ENCODE measurements around the gene PLD5.

Gene PLD5

DNA sequence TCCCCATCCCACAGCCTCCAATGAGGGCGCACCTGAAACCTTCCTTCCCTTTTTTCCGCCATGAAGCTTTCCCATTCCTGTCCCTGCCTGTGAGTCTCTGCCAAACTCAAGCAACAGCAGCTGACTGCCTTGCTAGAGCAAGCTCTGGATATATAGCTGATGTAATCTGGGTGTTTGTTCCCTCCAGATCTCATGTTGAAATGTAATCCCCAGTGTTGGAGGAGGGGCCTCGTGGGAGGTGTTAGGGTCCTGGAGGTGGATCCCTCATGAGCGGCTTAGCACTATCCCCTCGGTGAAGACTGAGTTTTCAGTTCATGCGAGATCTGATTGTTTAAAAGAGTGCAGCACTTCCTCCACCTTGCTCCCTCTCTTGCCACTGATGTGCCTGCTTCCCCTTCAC, 321.2 kb downstream of the PLD5 start:
- TF ChIP-seq USF1 (IDR thresholded peaks at IDR 0.05), result no peak

DNA sequence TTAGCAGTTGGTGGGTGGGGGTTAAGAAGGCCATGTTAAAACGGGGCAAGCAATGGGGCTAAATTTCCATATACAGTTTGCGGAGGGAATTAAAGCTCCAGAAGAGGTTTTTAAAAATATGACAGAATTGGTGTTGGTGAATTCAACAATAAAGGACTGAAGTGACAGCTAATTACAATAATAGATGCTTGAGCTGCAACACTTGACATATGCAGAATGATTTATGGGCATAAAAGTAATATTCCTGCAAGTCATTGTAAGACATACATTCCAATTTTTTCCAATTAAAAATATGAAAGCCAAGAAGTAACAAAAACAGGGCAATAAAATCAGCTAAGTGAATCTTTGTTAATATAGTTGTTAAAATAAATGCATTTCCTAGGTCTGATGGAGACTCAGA, 323.4 kb downstream of the PLD5 start:
- TF ChIP-seq, protein P1, sequence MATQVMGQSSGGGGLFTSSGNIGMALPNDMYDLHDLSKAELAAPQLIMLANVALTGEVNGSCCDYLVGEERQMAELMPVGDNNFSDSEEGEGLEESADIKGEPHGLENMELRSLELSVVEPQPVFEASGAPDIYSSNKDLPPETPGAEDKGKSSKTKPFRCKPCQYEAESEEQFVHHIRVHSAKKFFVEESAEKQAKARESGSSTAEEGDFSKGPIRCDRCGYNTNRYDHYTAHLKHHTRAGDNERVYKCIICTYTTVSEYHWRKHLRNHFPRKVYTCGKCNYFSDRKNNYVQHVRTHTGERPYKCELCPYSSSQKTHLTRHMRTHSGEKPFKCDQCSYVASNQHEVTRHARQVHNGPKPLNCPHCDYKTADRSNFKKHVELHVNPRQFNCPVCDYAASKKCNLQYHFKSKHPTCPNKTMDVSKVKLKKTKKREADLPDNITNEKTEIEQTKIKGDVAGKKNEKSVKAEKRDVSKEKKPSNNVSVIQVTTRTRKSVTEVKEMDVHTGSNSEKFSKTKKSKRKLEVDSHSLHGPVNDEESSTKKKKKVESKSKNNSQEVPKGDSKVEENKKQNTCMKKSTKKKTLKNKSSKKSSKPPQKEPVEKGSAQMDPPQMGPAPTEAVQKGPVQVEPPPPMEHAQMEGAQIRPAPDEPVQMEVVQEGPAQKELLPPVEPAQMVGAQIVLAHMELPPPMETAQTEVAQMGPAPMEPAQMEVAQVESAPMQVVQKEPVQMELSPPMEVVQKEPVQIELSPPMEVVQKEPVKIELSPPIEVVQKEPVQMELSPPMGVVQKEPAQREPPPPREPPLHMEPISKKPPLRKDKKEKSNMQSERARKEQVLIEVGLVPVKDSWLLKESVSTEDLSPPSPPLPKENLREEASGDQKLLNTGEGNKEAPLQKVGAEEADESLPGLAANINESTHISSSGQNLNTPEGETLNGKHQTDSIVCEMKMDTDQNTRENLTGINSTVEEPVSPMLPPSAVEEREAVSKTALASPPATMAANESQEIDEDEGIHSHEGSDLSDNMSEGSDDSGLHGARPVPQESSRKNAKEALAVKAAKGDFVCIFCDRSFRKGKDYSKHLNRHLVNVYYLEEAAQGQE (IDR thresholded peaks at IDR 0.05; ENCODE audit: low read depth), result no peak
- TF ChIP-seq CEBPB (IDR thresholded peaks at IDR 0.05) (no peak), MAX (IDR thresholded peaks at IDR 0.05) (no peak), NFIC (IDR thresholded peaks at IDR 0.05) (no peak), YY1 (IDR thresholded peaks at IDR 0.05; ENCODE audit: low read depth) (no peak), EP300 (IDR thresholded peaks at IDR 0.05; ENCODE audit: borderline replicate concordance) (no peak), EGR1 (IDR thresholded peaks at IDR 0.05) (no peak), TAF1 (IDR thresholded peaks at IDR 0.05; ENCODE audit: low read depth) (no peak), TCF12 (IDR thresholded peaks at IDR 0.05; ENCODE audit: low read depth) (no peak), ZBTB7A (IDR thresholded peaks at IDR 0.05; ENCODE audit: low read depth) (no peak), FOXM1 (IDR thresholded peaks at IDR 0.05; ENCODE audit: borderline replicate concordance, low read depth) (no peak), CREB1 (IDR thresholded peaks at IDR 0.05; ENCODE audit: low read depth) (no peak), USF1 (IDR thresholded peaks at IDR 0.05) (no peak), RAD21 (IDR thresholded peaks at IDR 0.05; ENCODE audit: low read depth) (no peak), TEAD4 (IDR thresholded peaks at IDR 0.05) (no peak)

DNA sequence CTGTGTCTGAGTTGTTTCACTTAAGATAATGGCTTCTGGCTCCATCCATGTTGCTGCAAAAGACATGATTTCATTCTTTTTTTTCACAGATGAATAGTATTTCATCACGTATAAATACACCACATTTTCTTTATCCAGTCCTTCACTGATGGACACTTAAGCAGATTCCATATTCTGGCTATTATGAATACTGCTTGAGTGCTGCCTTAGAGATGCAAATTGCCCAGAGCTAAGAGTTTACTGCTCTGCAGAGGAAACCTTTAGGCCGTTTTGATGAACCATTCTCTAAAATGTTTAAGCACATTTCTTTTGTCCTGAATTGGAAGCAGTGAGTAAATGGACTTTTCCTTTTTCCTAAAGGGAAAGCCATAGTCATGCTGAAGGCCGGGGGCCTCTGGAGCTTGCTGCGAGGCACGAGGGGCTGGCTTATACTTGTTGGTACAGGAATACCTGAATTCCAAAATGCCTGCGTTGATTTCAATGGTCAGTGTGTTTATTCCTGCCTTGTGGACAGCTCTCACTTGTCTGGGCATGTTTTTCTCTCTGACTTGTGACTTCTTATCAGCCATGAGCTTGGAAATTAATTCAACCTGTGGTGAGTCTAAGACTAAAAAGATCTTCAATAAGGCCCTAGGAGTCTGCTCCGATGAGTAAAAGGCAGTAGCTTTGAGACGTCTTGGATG, 324.6 kb downstream of the PLD5 start:
- TF ChIP-seq CREB1 (IDR thresholded peaks at IDR 0.05; ENCODE audit: low read depth) (no peak), TAF1 (IDR thresholded peaks at IDR 0.05; ENCODE audit: low read depth) (no peak), EP300 (IDR thresholded peaks at IDR 0.05; ENCODE audit: borderline replicate concordance) (no peak), CEBPB (IDR thresholded peaks at IDR 0.05) (no peak), FOXM1 (IDR thresholded peaks at IDR 0.05; ENCODE audit: borderline replicate concordance, low read depth) (no peak), TCF12 (IDR thresholded peaks at IDR 0.05; ENCODE audit: low read depth) (no peak), USF1 (IDR thresholded peaks at IDR 0.05) (no peak), EGR1 (IDR thresholded peaks at IDR 0.05) (no peak), RAD21 (IDR thresholded peaks at IDR 0.05; ENCODE audit: low read depth) (no peak), NFIC (IDR thresholded peaks at IDR 0.05) (no peak), ZBTB7A (IDR thresholded peaks at IDR 0.05; ENCODE audit: low read depth) (no peak), YY1 (IDR thresholded peaks at IDR 0.05; ENCODE audit: low read depth) (no peak)
- TF ChIP-seq, protein P1 (IDR thresholded peaks at IDR 0.05; ENCODE audit: low read depth), result no peak

DNA sequence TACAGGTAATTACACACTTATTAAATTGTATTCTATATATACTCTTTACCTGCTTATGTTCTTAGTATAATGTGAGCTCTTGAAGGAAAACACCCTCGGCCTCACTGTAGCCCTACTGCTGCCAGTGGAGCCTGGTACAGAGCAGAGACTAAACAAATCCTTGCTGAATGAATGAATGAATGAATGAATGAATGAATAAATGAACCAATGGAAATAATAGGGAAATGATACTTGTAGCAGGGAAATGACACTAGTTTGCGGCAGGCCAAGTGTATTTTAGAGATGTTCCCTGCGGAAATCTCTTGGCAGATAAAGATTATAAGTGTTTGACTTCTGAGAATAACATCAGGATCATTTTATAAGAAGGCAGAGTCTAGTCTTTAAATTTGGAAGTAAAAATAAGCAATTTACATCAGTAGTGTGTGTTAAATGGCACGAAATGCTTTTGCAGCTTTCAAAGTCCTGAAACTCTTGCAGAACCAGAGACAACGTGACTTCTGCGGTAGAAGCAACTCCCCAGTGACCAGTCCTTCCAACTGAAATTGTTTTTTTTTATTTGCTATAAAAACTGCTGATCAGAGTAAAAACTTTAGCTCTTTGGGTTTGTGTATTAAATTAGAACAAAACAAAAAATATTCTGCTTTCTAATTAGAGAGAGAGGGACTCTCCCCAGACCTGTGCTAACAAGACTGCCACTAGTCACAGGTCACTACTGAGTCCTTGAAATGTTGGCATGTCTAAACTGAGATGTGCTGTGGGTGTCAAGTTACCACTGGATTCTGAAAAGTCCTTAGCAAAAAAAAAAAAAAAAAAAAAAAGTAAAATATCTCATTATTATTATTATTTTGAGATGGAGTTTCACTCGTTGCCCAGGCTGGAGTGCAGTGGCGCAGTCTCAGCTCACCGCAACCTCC, 326.3 kb downstream of the PLD5 start:
- TF ChIP-seq ZBTB7A (IDR thresholded peaks at IDR 0.05; ENCODE audit: low read depth), result no peak
- no peak for TF ChIP-seq NFIC (IDR thresholded peaks at IDR 0.05)
- TF ChIP-seq CREB1 (IDR thresholded peaks at IDR 0.05; ENCODE audit: low read depth), result no peak
- TF ChIP-seq TAF1 (IDR thresholded peaks at IDR 0.05; ENCODE audit: low read depth), result no peak

DNA sequence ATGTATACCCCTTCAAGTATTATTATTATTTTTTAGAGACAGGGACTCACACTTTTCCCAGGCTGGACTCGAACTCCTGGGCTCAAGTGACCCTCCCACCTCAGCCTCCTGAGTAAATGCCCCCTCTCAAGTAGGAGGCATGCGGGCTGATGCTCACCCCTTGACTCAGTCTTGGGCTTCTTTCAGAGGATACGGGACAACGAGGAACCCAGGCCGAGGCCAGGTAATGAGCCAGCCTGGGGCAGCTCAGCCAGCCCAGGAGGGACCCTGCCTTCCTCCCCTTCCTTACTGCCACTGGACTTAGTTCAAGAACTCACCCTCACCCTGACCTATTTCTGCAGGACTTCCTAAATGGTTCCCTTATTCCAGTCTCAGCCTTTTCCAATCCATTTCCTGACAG, 327.6 kb downstream of the PLD5 start:
- no peak for TF ChIP-seq NFIC (IDR thresholded peaks at IDR 0.05)

GRCh38 chr1:242196101-242196500, 328.4 kb downstream of the PLD5 start:
- TF ChIP-seq USF1 (IDR thresholded peaks at IDR 0.05) (no peak), EP300 (IDR thresholded peaks at IDR 0.05; ENCODE audit: borderline replicate concordance) (no peak), TAF1 (IDR thresholded peaks at IDR 0.05; ENCODE audit: low read depth) (no peak), EGR1 (IDR thresholded peaks at IDR 0.05) (no peak), RAD21 (IDR thresholded peaks at IDR 0.05; ENCODE audit: low read depth) (no peak), TCF12 (IDR thresholded peaks at IDR 0.05; ENCODE audit: low read depth) (no peak)
- TF ChIP-seq, protein P1 (IDR thresholded peaks at IDR 0.05; ENCODE audit: low read depth), result no peak
